IPS DF 4.7 (cell line): ENCODE results near the gene TGM6.

Source experiments
- DNase-seq: peaks from one replicate; pipeline ENCODE4 v3.0.0-alpha.2; 2013; ENCODE audit warnings: low spot score; ENCODE audit errors: extremely low read depth

The TGM6 gene

DNA sequence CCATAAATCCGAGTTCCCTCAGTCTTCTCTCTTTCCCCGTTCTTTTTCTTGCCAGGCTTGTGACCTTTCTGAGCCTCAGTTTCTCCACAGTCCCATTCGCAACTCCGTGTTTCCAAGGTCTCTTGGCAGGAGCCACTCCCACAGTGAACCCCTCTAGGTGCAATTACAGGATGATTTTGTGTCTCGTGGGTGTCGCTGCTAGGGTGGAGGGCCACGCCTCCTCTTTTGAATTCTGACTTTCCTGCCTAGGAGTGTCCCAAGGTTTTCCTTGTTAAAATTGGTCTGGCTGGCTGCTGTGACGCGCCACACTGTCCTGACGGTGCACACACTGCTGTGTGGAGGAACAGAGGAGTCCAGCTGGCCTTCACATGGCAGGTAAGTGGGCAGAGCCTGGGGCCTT, at the start of gene TGM6:
Gene TGM6, plus strand, starts transcription at position 301 of the 400 bp plus-strand sequence. Its CDS starts 68 bp downstream, at position 369.
- no peak for DNase-seq

DNA sequence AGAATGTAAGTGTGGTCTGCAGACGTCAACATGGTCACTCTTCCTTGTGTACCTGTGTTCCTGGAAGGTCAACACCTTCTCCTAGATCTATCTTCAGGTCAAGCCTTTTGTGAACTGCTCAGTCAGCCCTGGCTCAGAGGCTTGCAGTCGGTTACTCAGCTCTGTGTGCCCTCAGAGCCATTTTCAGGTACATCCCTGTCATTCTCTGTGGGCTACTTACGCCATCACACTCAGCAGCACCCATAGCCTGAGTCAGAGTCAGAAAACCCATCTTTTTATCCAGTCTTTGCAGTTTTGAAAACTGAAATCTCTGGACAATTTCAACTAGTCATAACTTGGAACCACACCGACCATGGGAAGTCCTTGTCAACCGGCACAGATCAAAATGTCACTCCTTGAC, 49.6 kb upstream of the TGM6 start:
- no peak for DNase-seq

DNA sequence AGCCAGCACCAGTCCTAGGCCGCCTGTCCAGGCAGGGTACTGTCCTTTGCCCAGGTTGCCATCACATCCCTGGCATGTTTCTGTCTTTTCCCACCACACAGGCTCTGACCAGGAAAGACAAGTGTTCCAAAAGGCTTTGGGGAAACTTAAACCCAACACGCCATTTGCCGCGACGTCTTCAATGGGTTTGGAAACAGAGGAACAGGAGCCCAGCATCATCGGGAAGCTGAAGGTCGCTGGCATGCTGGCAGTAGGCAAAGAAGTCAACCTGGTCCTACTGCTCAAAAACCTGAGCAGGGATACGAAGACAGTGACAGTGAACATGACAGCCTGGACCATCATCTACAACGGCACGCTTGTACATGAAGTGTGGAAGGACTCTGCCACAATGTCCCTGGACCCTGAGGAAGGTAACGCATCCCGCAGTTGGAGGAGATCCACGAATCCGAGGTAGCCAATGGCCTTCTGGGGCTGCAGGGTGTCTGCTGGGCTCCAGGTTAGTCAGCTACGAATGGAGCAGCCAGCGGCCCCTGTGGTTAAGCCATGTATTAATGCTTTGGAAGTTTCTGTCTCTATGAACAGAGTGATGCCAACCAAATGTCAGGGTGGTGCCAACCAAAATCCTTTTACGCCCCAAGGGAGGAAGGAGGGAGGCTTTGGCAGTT, 48.7 kb upstream of the TGM6 start:
- no peak for DNase-seq

DNA sequence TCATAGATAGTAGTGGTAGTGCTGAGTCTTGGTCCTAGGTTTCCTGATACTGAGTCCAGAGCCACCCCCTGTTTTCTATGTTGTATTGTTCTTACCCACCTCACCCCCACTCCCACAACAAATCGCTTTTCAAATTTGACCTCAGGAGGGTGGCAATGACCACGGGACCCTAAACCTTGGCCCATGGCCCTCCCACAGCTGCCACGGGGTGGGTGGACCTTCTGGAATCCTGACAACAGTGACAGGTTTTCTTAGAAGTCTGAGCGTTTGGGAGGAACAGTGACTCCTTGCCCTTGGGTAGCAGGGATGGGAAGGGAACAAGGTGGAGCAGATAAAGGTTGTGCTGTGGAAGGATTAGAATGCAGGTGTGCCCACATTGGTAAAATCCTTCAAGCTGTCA, 48.0 kb upstream of the TGM6 start:
- no peak for DNase-seq

DNA sequence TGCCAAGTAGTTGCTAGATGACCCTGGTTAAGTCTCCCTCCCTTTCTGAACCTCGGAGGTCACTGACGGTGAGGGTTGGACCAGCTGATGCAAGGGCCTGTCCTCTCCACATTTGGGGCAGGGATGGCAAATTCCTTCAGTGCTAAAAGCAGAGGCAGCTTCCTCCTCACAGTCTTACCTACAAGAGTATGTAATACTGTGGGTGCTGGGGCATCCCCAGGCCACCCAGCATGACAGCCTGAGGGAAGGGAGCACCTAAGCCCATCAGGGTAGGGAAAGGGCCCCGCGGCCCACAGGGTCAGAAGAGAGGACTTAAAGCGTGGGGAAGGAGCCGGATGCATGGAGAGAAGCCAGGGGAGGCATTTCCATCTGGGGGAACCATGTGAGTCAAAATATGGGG, 46.9 kb upstream of the TGM6 start:
- no peak for DNase-seq

DNA sequence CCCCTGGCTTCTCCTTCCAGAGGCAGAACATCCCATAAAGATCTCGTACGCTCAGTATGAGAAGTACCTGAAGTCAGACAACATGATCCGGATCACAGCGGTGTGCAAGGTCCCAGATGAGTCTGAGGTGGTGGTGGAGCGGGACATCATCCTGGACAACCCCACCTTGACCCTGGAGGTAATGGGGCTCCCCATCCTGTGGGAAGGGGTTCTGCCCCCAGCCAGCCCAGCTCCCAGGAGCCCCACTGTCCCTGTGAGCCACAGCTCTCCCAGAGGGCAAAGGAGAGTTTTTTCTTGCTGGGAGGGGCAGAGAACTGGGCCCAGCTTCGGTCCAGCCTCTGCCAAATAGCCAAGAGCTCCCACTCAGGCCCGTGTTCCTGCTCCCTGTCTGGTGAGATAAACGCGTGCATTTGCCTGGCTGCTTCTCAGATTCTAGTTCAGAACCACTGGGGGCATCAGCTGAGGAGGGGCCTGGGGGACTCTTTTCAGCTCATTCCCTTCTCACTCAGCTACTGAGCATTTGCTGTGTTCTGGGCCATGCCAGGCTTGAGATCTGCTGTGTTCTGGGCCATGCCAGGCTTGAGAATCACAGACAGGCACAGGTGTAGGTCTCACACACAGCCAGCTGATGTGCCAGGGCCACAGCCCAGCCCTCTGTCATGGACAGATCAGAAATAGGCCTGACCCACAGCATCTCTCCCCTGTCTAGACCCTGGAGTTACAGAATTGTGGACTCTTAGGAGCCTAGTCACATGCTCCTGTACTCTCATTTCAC, 45.4 kb upstream of the TGM6 start:
- no peak for DNase-seq

DNA sequence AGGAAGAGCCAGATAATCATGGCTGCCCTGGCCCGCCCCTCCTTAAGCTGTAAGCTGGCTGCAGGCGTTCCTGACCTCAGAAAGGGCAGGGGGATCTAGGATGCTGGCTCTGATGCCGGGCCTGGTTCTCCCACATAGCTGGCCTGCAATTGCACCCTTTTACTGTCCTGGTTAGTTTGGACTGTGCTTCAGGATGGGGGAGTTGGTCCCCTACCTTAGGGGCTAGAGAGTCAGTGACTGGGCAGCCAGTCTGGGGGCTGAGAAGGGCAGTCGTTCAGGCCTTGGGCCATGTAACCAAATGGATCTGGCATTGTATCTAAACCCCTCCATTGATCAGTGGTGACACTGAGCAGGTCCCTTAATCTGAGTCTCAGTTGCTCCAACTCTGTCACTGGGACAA, 44.2 kb upstream of the TGM6 start:
- DNase-seq, result no peak

DNA sequence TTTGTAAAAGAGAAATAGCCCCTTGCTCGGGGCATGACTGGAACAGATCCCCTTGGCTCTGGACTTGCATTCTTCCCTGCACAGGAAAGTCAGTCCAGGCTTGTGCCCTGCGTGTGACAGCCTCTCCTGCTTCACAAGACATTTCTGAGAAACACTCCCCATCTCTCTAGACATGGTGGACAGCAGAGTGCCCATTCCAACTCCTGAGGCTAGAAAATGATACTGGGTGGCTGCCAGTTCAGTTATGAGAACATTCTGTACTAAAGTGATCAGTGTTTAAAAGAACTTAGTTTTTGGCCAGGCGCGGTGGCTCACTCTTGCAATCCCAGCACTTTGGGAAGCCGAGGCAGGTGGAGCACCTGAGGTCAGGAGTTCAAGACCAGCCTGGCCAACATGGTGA, 43.6 kb upstream of the TGM6 start:
- DNase-seq, result no peak

DNA sequence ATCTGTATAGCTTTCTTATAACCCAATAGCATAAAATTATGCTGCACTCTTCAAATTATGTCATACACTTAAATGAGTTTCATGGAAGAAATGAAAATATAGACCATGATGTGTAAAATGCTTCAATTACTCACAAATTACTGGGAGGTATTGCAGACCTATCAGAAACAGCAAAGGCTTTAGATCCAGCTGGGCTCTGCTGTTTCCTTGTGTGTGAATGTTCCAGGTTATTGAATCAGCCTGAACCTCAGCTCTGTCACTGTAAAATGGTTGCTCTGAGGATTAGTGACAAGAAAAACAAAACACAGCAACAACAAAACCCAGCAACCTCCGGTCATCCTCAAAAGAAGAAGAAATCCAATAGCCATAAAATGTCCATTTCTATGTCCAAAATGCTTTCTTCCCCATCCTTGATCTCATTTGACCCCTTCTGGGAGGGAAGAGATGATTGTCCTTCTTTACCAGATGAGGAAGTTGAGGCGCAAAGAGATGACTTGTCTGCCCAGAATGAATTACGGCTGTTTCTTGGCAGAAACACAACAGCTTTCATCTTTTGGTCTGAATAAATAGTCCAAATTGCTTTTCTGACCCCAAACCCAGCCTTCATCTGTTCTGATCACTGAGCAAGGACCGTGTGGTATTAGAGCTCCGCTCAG, 42.2 kb upstream of the TGM6 start:
- no peak for DNase-seq

DNA sequence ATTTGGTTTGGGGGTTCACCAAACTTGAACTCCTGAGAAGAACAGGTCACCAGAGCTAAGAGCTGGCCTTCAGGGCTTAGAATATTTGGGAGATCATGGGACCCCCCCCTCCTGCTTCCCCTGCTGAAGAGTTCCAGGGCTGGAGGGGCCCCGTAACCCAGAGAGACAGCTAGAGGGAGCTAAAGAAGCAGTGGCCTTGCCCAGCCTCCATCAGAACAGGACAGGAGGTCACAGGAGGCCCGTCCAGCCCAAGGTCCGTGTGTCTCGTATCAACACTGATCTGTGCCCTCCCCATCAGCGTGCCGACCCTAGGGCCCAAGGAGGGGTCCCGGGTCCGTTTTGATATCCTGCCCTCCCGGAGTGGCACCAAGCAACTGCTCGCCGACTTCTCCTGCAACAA, 40.6 kb upstream of the TGM6 start:
- DNase-seq, result no peak

DNA sequence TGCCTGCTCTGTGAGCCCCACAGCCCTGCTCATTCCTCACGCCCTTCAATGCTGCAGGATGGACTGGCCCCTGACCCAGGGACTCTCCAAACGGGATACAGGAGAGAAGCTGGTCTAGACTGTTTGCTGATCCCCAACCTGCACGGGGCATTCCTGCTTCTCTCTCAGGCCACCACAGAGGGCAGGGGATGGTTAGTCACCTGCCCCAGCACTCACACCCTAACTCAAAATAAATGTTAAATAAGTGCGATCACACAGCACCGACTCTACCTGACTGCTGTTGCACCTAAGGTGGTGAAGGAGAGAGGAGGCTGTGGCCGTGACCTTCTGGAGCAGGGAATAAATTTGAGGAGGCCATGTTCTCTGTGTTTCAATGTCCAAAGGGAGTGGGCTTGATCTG, 39.9 kb upstream of the TGM6 start:
- DNase-seq, result no peak

DNA sequence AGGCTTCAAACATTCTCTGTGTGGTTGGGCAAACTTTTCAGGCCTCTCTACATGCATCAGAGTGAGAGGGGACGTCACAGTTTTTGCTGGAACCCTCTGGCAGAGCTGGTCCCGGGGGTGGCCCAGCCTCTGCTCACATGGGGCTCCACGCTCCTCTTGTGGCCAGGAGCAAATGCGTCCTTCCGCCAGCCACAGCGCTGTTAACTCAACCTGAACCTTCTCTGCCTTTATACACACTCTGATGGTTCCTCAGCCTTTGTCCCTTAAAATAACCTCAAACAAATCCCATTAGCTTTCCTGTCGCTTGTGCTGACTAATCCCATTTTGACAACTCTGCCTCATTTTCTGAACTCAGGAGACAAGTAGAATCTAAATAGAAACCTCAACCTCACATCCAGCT, 39.4 kb upstream of the TGM6 start:
- no peak for DNase-seq

DNA sequence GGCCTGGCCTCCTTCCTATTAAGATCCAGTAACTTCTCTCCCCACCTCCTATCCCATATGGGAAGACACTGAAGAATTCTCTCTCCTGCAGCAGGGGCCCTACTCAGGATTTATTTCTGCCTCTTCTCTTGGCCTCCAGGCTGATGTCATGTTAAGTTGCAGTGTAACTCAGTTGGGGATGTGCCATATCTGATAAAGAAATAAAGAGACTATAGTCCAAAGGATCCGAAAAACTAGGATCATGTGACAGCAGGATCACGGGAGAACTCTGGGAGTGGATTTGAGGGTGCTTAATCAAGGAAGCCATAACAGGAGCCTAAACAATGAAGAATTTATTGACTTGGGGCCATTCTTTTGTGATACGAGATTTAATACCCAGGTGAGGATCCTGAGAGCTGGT, 38.5 kb upstream of the TGM6 start:
- DNase-seq, result no peak

DNA sequence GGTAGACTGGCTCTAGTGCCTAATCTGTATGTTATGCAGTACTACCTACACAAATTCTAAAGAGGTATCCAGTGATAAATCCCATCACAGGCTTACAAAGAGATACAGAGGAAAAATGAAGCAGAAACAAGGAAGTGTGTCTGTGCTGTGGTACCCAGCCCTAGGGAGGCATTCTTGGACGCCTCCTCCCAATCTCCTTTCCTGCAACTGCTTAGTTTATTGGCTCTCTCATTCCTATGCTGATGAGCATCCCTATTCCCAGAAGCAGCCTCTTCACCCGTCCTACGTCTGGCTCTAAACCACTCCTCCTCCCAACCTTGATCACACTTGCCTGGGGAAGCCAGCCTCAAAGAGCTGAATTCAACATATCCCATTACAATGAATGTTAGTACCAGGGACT, 34.5 kb upstream of the TGM6 start:
- DNase-seq, result no peak

DNA sequence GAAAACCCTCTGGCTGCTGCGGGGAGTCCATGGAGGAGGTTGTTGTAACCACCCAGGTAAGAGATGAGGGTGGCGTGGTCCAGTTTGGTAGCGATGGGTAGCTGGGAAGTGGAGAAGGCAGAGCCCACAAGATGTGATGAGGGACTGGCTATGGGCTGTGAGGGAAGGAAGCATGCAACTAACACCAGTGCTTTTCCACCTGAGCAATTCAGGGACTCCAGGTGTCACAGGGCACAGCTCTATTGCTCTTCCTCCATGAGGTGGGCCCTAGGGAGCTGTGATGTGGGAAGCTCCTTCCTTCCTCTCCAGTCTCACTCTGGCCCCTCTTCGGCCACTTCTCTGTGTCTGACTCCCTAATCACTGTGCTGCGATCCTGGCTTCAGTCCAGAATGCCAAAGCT, 32.4 kb upstream of the TGM6 start:
- no peak for DNase-seq

DNA sequence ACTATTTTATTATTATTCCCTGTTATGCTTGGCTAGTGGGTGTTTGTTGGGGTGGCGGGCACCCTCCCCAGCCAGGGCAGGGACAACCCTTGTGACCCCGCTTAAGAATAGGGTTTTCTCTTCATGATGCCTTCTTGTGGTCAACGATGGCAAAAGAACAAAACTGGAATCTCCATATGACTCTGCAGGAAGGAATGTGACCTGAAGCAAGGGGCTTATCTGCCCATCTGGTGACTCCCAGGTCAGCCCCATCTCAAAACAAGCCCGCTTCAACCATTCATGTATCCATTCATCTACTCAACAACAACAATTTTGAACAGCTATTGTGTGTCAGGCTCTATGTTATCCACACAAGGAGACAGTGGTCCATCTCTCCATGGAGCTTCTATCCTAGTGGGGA, 30.9 kb upstream of the TGM6 start:
- no peak for DNase-seq

DNA sequence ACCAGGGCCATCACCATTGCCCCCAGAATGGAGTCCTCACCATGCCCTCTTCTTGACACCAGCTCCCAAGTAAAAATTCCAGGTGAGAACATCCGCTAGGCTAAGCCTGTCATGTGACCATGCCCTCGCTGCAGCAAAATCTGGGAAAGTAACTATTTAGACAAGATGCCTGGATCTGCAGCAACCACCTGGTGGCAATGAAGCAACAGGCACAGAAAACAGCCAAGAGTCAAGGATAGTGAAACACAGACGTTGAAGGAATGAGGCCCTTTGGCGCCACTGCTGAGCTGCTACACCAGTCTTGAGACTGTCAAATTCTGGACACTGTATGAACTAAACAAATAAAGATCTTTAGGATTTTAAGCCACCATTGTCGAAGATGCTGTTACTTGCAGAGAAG, 30.1 kb upstream of the TGM6 start:
- DNase-seq, result no peak

DNA sequence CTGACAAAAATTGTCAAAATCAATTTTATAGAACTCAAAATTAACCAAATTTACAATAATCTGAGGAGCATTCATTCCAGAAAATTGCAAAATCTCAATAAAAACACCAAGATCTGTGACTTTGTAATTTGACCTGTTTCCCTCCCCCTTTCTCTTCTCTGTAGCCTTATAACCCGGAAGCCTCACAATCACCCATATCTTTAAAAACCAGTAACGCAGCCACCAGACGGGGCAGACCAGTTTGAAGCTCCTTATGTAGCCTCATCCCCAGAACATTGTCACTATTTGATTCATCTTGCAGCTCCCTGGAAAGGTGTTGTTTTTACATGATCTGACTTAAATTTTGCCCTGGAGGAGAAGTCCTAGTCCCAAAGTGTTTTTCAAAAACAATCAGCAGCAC, 27.5 kb upstream of the TGM6 start:
- DNase-seq, result no peak

DNA sequence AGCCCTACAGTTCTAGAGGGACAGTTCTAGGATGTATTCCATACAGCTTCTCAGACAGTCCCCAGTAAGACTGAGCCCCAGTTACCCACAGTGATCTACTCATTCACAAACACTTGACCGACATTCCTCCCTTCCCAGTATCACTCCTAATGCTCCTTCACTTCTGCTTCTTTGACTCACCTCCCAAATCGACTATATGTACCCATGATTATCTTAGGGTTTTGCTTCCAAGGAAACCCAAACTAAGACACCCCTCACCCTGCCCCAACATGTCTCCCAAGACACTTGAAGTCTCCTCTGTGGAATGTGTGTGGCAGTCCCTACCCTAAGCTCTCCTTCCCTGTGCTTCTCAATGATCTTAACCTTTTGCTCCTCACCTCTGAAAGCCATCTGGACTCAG, 23.6 kb upstream of the TGM6 start:
- DNase-seq, result no peak

DNA sequence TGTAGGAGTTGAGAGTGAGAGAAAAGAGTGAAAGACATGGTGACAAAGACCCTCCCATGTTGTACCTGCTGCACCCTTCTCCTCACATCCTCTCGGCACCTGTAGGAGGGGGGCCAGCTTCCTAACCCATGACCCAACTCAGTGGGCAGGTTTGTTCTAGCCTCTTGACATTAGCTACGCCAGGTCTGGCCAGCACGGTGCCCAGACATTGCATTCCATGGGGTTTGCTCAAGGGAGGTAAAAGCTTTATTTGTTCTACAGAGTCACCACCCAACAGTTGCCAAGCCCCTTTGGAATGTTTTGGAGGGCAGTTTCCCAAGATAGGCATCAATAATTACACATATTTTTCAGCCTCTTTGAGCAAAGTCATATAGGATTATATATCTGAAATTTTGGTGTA, 22.7 kb upstream of the TGM6 start:
- no peak for DNase-seq

DNA sequence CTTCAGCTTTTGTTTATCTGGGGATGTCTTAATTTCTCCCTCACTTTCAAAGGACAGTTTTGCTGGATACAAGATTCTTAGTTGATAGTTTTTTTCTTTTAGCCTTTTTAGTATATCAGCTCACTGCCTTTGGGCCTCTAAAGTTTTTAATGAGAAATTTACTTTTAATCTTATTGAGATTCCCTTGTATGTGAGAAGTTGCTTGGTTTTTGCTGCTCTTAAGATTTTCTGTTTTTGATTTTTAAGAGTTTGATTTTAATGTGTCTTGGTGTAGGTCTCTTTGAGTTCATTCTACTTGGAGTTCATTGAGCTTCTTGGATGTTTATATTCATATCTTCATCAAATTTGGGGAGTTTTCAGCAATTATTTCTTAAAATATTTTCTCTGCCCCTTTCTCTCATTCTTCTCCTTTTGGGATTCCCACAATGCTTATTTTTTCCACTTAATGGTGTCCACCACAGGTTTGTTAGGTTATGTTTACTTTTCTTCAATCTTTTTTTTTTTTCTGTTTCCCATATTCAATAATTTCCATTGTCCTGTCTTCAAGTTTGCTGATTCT, 19.6 kb upstream of the TGM6 start:
- DNase-seq, result no peak

DNA sequence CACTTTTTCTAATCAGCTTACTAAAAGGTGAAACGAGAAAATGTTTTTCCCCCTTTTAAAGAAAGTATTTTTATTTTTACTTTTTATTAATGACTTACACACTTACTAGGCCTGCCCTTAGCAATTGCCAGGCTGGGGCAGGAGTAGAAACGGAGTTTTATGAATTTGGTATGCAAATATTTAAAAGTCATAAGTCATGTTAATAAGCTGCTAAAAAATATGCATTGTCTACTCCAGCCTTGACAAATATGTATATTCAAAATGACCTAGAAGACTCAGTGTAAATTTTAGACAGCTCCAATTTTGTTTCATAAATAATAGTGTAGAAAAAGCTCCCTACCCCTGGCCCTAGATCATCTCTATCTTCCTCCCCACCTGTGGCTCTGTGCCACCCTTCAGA, 17.5 kb upstream of the TGM6 start:
- DNase-seq, result no peak
